MCF 10A (cell line): Measurements from ENCODE around the gene PPP6R3. TPM values are rescaled to one million over a fixed set of nuclear protein-coding genes. Genes with fewer than 3 reads are reported as not detected.

Source experiments
- BruUV-seq: library from RNA; stranded (reverse); fragments of 400-500 nt; replicated peaks from 2 replicates; lab custom pipeline; 2021; lab: Mats Ljungman, UMichigan
- CTCF ChIA-PET: fragments of 300-600 bp; sonication (Branson Sonifier 250); formaldehyde crosslinking; extraction: SDS; loops from one replicate; lab custom pipeline; 2021; ENCODE audit warnings: antibody characterized with exemption, inconsistent platforms; lab: Yijun Ruan, JAX
- POLR2A ChIA-PET: fragments of 300-600, 350-650 bp; sonication (Branson Sonifier 250); formaldehyde crosslinking; extraction: SDS; loops from one replicate; lab custom pipeline; 2020; ENCODE audit warnings: antibody characterized with exemption, inconsistent platforms; lab: Yijun Ruan, JAX
- DNase-seq: peaks from one replicate; pipeline ENCODE4 v3.0.0-alpha.2; 2018; ENCODE audit not compliant: unreplicated experiment
- H3K27ac Mint-ChIP-seq: one replicate; pipeline ENCODE4 v1.8.0; 2022; ENCODE audit warnings: mild to moderate bottlenecking, low read depth, mixed read lengths; ENCODE audit not compliant: unreplicated experiment
- H3K27me3 Mint-ChIP-seq: one replicate; pipeline ENCODE4 v1.8.0; 2022; ENCODE audit warnings: mixed read lengths; ENCODE audit not compliant: insufficient read depth, unreplicated experiment
- H3K36me3 Mint-ChIP-seq: one replicate; pipeline ENCODE4 v1.8.0; 2022; ENCODE audit warnings: mild to moderate bottlenecking, moderate library complexity, mixed read lengths; ENCODE audit not compliant: insufficient read depth, unreplicated experiment
- H3K4me1 Mint-ChIP-seq: one replicate; pipeline ENCODE4 v1.8.0; 2022; ENCODE audit warnings: mixed read lengths; ENCODE audit not compliant: insufficient read depth, unreplicated experiment
- H3K4me3 Mint-ChIP-seq: one replicate; pipeline ENCODE4 v1.8.0; 2022; ENCODE audit warnings: mild to moderate bottlenecking, moderate library complexity, mixed read lengths; ENCODE audit not compliant: unreplicated experiment
- H3K9me3 Mint-ChIP-seq: one replicate; pipeline ENCODE4 v1.8.0; 2022; ENCODE audit warnings: mixed read lengths; ENCODE audit not compliant: unreplicated experiment
- intact Hi-C: fragments of 100-400 bp; cut with micrococcal nuclease; formaldehyde crosslinking; loops from 2 replicates; pipeline ENCODE4 v1.14.1; 2022
- total RNA-seq: library from RNA; stranded (reverse); gene quantifications from 2 replicates; pipeline ENCODE4 v1.2.3, GENCODE V29; 2022
- TF ChIP-seq, protein P1 (sequence below): fragments of 200-600 bp; IDR thresholded peaks from one replicate; pipeline ENCODE4 v1.8.0; 2022; ENCODE audit warnings: antibody characterized with exemption, mild to moderate bottlenecking; ENCODE audit not compliant: unreplicated experiment

PPP6R3 gene
- total RNA-seq, 1 experiment from 2014 or later = 95.7 TPM

DNA sequence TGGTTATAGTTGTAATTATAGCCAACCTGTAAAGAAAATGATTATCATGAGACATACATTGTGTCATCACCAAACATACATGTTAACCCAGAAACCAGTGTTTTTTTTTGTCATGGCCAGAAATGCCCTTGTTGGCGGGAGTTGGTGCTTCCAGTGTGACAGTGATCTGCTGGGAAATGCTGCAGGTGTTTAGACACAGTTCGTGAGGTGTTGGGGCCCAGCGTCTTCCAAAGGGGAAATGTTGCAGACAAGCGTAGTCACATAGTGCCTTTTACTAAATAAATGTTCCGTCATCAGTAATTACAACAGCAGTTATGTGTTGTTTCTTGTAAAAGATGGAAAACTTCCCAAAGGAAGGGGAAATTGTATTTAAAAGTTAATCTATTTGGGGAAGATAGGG, 131.2 kb downstream of the PPP6R3 start:
- CTCF ChIA-PET = interaction anchor here (1.1 kb wide), 1 partner anchor 12 kb away, joined by 3 read pairs; no protein-coding TSS in a partner anchor
- peaks cover 80% of the 10 kb centered on the region for H3K36me3 Mint-ChIP-seq

GRCh38 chr11:68593441-68593840, 132.9 kb downstream of the PPP6R3 start:
- Mint-ChIP-seq H3K4me3 (no peak overlapping the region), H3K27ac (no peak overlapping the region), H3K4me1 (no peaks in the 10 kb centered on the region), H3K9me3 (no peaks in the 10 kb centered on the region), H3K36me3 (peaks cover 86% of the 10 kb centered on the region), H3K27me3 (no peaks in the 10 kb centered on the region)
- CTCF ChIA-PET = interaction anchor here (1.2 kb wide), 1 partner anchor 15 kb away, joined by 4 read pairs; no protein-coding TSS in a partner anchor
- intact Hi-C loops = no loop called here
- no peak for DNase-seq
- no TSS peak for BruUV-seq
- TF ChIP-seq, protein P1, sequence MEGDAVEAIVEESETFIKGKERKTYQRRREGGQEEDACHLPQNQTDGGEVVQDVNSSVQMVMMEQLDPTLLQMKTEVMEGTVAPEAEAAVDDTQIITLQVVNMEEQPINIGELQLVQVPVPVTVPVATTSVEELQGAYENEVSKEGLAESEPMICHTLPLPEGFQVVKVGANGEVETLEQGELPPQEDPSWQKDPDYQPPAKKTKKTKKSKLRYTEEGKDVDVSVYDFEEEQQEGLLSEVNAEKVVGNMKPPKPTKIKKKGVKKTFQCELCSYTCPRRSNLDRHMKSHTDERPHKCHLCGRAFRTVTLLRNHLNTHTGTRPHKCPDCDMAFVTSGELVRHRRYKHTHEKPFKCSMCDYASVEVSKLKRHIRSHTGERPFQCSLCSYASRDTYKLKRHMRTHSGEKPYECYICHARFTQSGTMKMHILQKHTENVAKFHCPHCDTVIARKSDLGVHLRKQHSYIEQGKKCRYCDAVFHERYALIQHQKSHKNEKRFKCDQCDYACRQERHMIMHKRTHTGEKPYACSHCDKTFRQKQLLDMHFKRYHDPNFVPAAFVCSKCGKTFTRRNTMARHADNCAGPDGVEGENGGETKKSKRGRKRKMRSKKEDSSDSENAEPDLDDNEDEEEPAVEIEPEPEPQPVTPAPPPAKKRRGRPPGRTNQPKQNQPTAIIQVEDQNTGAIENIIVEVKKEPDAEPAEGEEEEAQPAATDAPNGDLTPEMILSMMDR = no peak
- POLR2A ChIA-PET = no interaction called here

More for the DNA sequence above, 131.2 kb downstream of the PPP6R3 start:
- no peak for DNase-seq
- TF ChIP-seq, protein P1 = no peak
- H3K4me3 Mint-ChIP-seq = no peak overlapping the region
- intact Hi-C loops = no loop called here
- no TSS peak for BruUV-seq
- no peaks in the 10 kb centered on the region for H3K9me3 Mint-ChIP-seq
- H3K4me1 Mint-ChIP-seq = no peaks in the 10 kb centered on the region
- POLR2A ChIA-PET = interaction anchor here (0.6 kb wide), 1 partner anchor 13 kb away, joined by 3 read pairs; no protein-coding TSS in a partner anchor
- no peak overlapping the region for H3K27ac Mint-ChIP-seq
- H3K27me3 Mint-ChIP-seq = no peaks in the 10 kb centered on the region

- H3K27ac Mint-ChIP-seq = no peak overlapping the region
- no TSS peak for BruUV-seq
- DNase-seq = no peak
- CTCF ChIA-PET = interaction anchor here (1.2 kb wide), 1 partner anchor 14 kb away, joined by 4 read pairs; no protein-coding TSS in a partner anchor
- H3K36me3 Mint-ChIP-seq = peaks cover 93% of the 10 kb centered on the region
- intact Hi-C loops = no loop called here
- POLR2A ChIA-PET = no interaction called here
- no peaks in the 10 kb centered on the region for H3K9me3 Mint-ChIP-seq
- H3K4me3 Mint-ChIP-seq = no peak overlapping the region
- no peaks in the 10 kb centered on the region for H3K4me1 Mint-ChIP-seq
- H3K27me3 Mint-ChIP-seq = no peaks in the 10 kb centered on the region
- TF ChIP-seq, protein P1 = no peak
Observed at GRCh38 chr11:68594123-68594522, 133.6 kb downstream of the PPP6R3 start.

DNA sequence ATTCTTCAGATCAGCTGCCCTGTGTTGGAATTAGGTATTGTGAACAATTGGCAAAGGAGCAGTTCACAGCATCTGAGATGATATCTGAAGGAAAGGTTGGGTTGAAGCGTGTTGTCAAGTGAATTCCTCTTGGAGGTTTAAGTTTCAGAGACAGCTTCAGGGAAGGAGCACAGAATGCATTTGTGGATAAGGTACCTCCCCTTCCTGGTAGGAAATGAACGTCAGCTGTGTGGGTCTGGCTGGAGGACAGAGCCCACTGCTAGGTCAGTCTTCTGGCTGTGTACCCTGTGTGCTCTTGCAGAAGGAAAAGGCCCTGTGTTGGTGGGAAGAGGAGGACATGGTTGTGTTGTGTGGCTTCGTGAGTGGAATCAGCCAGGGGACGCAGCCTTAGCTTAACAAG, 135.7 kb downstream of the PPP6R3 start:
- Mint-ChIP-seq H3K27ac (no peak overlapping the region), H3K9me3 (no peaks in the 10 kb centered on the region), H3K4me3 (no peak overlapping the region), H3K36me3 (peaks cover 93% of the 10 kb centered on the region), H3K27me3 (no peaks in the 10 kb centered on the region), H3K4me1 (no peaks in the 10 kb centered on the region)
- CTCF ChIA-PET = interaction anchor here (0.6 kb wide), 1 partner anchor 12 kb away, joined by 3 read pairs; no protein-coding TSS in a partner anchor
- no TSS peak for BruUV-seq
- POLR2A ChIA-PET = no interaction called here
- intact Hi-C loops = no loop called here
- TF ChIP-seq, protein P1 = no peak
- no peak for DNase-seq
